Neuron (in vitro differentiated cells): ENCODE data around the gene TBRG4.

ENCODE experiments used
- H2AFZ ChIP-seq: one replicate; pipeline ENCODE4 v1.6.1; 2013; ENCODE audit warnings: low read depth, mild to moderate bottlenecking, inconsistent platforms, low read length, moderate library complexity
- H3K27me3 ChIP-seq: one replicate; pipeline ENCODE4 v1.6.1; 2013; ENCODE audit warnings: low read length; ENCODE audit not compliant: insufficient read depth
- H3K36me3 ChIP-seq: one replicate; pipeline ENCODE4 v1.6.1; 2013; ENCODE audit warnings: low read length; ENCODE audit not compliant: insufficient read depth
- H3K4me1 ChIP-seq: one replicate; pipeline ENCODE4 v1.6.1; 2013; ENCODE audit warnings: low read length; ENCODE audit not compliant: insufficient read depth
- H3K4me3 ChIP-seq: 2 replicates; pipeline ENCODE4 v1.5.1; 2013; ENCODE audit warnings: mild to moderate bottlenecking, low read length, moderate library complexity
- H3K9me3 ChIP-seq: one replicate; pipeline ENCODE4 v1.6.1; 2013; ENCODE audit warnings: low read length

The TBRG4 gene

DNA sequence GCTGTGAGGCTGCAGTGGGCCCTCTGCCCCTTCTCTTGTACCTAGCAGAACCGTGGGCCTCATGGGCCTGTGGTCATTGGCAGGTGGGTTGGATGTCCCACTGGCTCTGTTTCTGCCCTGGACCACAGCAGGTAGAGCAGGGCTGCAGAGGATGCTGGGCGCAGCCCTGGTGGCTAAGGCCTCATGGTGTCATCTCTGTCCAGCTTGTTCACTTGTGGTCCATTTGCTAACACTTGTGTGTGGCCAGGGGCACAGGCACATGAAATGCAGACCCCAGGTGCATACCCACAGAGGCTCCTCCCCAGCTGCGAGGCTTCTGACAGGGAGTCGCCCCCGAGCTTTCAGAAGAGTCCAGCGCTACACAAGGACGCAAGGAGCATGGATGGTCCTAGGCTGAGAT is 22.4 kb upstream of the TBRG4 start:
- no peak overlapping the region for H3K4me3 ChIP-seq
- H3K9me3 ChIP-seq: no peaks in the 10 kb centered on the region
- no peaks in the 10 kb centered on the region for H3K27me3 ChIP-seq
- H3K36me3 ChIP-seq: no peaks in the 10 kb centered on the region
- H2AFZ ChIP-seq: no peak overlapping the region
- H3K4me1 ChIP-seq: peaks cover 4% of the 10 kb centered on the region

DNA sequence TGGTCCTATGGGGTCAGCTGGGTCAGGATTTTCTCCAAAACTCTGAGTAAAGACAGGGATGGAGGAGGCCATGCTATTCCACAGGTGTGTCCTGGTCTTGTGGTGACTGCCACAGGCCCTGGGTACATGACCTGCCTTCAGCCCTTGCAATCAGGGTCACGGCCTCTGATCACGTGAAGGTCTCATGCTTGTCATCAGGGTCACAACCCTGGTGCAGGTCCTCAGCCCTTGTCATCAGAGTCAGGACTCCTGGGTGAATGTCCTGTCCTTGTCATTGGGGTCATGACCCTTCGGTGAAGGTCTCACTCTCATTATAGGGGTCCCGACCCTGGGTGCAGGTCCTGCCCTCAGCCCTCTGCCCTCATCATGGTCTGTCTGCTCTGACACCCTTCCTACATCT is 21.9 kb upstream of the TBRG4 start:
- Histone ChIP-seq H3K36me3 (no peaks in the 10 kb centered on the region), H3K27me3 (no peaks in the 10 kb centered on the region), H3K4me3 (no peak overlapping the region), H3K9me3 (no peaks in the 10 kb centered on the region), H3K4me1 (peaks cover 4% of the 10 kb centered on the region), H2AFZ (no peak overlapping the region)

DNA sequence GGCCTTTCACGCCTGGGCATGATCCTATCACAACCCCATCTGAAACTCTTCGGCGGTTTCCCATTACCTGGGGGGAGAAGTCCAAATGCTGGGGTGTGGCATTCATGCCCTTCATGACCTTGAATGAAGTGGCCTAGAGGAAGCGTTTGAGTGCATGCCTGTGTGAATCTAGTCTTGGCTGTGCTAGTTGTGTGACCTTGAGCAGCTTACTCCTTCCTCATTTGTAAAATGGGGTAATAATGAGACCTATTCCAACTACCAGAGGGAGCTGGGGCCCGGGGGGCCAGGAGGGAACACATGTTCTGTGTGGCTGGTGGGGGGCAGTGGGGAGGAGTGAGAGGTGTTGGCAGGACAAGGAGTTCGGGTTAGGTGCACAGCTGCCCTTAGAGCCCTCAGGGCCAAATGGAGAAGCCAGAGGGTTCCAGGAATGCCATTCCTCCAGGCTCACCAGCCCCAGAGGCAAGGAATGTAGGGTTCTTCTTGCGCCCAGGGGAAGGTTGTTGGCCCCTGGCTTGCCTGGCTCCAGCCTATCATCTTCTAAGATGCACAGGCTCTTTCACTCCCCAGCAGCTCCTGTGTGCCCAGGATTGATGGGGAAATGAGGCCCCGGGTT is 21.3 kb upstream of the TBRG4 start:
- H3K27me3 ChIP-seq: no peaks in the 10 kb centered on the region
- H3K4me3 ChIP-seq: no peak overlapping the region
- H3K36me3 ChIP-seq: no peaks in the 10 kb centered on the region
- H2AFZ ChIP-seq: no peak overlapping the region
- H3K4me1 ChIP-seq: peaks cover 4% of the 10 kb centered on the region
- no peaks in the 10 kb centered on the region for H3K9me3 ChIP-seq

DNA sequence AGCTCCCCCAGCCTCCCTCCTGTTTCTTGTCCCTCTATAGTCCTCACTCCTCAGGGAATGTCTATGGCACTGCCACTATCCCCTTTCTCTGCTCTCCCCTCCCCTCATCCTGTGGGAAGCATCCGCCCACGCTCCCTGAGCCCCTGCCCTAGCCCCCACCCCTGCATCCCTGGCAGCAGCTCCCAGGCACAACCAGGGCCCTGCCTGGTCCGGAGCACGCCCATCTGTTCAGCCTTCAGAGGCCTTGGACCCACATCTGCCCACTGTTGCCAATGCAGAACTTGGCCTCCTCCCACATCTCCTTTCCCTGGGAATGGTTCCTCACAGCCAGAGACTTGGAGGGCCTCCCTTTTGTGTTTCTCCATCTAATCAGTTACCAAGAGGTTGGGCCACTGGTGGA is 20.4 kb upstream of the TBRG4 start:
- H3K4me3 ChIP-seq: no peak overlapping the region
- H2AFZ ChIP-seq: no peak overlapping the region
- peaks cover 7% of the 10 kb centered on the region for H3K4me1 ChIP-seq
- no peaks in the 10 kb centered on the region for H3K36me3 ChIP-seq
- no peaks in the 10 kb centered on the region for H3K27me3 ChIP-seq
- H3K9me3 ChIP-seq: no peaks in the 10 kb centered on the region

DNA sequence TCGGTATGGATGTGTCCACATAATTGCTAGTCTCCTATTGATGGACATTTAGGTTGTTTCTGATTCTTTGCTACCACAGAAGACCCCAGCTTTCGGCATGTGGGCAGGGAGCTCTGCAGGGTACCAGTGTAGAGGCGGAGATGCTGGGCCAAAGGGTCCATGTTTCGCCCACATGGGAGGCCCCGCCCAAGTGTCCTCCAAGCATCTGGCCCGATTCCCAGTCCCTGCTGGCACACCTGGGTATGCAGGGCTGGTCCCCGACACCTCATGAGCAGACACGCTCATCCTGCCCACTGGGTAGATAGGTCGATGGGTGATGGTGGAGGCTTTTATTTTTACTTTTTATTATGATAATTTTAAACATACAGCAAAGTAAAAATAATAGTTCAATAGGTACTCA is 19.4 kb upstream of the TBRG4 start:
- no peaks in the 10 kb centered on the region for H3K27me3 ChIP-seq
- H3K9me3 ChIP-seq: no peaks in the 10 kb centered on the region
- H3K4me1 ChIP-seq: peaks cover 14% of the 10 kb centered on the region
- no peak overlapping the region for H3K4me3 ChIP-seq
- no peaks in the 10 kb centered on the region for H3K36me3 ChIP-seq
- no peak overlapping the region for H2AFZ ChIP-seq

DNA sequence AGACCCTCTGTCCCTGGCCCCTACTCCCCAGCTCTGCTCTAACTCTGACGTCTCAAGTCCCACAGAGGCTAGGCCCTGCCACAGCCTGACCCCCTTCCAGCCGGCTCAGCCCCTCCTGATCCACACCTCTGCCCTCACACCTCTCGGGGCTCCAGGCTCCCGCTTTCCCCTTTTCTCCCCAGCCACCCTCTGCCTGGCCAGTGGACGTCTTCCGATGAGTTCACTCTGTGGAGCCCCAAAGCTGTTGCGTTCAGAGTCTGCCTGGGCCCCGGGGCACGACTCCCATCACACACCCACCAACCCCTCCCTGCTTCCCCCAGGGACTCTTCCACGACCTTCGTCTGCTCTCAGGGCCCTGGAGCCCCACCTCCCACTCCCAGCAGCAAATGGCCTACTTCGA is 18.4 kb upstream of the TBRG4 start:
- Histone ChIP-seq H3K4me3 (no peak overlapping the region), H3K4me1 (peaks cover 12% of the 10 kb centered on the region), H2AFZ (no peak overlapping the region), H3K36me3 (no peaks in the 10 kb centered on the region), H3K27me3 (no peaks in the 10 kb centered on the region), H3K9me3 (no peaks in the 10 kb centered on the region)

DNA sequence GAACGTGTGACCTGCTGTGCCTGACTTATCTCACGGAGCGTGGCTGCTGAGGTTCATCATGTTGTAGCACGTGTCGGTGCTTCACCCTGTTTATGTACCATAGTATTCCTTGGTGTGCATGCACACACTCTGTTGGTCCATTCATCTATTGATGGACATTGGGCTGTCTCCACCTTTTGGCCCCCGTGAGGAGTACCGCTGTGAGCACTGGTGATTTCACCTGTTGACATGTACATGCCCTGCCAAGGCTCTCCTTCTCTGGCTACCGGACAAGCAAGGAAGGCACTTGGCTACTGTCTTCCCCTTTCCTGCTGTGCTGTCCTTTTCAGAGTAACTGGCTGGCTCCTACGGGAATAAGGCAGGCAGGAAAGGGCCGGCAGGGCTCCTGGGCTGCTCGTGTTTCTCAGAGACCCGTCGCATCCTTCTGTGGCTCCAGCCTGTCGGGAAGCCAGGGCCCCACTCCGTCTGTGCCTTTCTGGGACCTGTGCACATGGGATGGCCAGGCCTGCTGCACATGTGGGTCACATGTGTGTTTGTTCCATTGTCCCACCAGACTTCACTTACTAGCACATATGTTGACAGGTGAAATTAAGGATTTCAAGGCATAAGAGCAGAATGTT is 17.8 kb upstream of the TBRG4 start:
- Histone ChIP-seq H3K9me3 (no peaks in the 10 kb centered on the region), H3K27me3 (no peaks in the 10 kb centered on the region), H2AFZ (no peak overlapping the region), H3K4me3 (no peak overlapping the region), H3K4me1 (peaks cover 13% of the 10 kb centered on the region), H3K36me3 (no peaks in the 10 kb centered on the region)

DNA sequence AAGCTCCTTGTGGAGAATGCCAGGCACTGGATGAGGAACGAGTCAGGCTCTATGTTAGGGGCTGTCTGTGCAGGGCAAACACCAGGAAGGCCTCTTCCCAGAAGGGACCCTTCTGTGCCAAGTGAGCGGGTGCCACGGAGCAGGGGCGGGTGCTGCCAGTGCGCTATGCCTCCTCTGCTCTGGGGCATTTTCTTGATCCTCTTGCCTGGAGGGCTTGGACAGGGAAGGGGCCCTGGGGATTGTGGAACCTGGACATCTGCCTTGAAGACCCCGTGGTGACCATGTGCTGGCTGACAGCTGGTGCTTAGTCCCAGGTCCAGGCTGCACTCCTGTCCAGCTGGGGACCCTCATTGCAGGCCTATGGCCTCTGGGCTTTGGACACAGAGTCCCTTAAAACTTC is 15.4 kb upstream of the TBRG4 start:
- H3K9me3 ChIP-seq: no peaks in the 10 kb centered on the region
- H3K27me3 ChIP-seq: no peaks in the 10 kb centered on the region
- no peak overlapping the region for H3K4me3 ChIP-seq
- H3K4me1 ChIP-seq: peaks cover 19% of the 10 kb centered on the region
- no peak overlapping the region for H2AFZ ChIP-seq
- H3K36me3 ChIP-seq: no peaks in the 10 kb centered on the region

DNA sequence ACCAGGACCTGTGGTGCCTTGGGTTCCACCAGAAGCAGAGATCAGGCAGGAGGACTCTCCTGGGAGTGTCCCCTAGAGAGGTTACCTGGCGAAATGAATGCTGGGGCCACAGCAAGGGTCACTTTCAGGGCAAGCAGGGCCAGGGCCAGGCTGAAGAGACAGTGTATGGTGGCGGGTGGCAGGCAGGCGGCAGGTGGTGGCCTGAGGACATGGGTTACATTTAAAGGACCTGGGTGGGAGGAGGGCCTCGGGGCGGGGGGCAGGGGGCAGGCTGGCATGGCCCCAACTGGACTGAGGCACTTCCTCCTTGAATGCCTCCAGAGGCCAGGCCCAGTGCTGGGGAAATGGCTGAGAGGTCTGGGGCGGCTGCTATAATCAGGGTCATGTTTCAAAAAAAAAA is 14.7 kb upstream of the TBRG4 start:
- Histone ChIP-seq H3K4me3 (no peak overlapping the region), H3K36me3 (no peaks in the 10 kb centered on the region), H3K4me1 (peaks cover 19% of the 10 kb centered on the region), H2AFZ (no peak overlapping the region), H3K27me3 (no peaks in the 10 kb centered on the region), H3K9me3 (no peaks in the 10 kb centered on the region)

DNA sequence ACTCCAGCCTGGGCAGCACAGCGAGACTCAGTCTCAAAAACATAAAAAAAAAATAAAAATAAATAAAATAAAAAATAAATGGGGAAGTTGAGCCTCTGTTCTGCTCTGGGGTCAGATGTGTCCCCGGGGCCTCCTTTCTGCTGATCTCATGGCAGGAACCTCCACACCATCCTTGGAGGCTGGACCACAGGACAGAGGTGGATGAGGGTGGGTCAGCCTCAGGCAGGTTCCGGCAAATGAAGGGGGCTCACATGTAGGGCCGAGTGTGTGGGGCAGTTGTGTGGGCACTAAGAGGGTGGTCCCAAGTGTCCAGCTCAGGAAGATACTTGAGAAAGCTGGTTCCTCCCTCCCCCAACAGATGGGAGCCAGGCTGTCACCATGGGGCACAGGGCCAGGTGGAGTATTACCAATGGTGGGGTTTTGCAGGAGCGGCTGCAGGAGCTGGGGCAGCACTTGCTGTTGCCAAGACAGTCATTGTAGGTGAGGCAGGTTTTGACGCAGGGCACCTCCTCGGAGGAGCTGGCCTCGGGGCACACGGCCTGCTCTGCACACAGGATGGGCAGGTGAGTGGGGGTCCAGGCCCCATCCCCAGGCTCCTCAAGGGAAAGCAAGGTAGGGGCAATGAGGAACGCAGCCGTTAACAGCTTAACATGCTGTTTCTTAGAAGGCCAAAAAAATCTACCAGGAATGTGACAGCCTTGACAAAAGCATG is 13.9 kb upstream of the TBRG4 start:
- Histone ChIP-seq H3K36me3 (no peaks in the 10 kb centered on the region), H3K9me3 (no peaks in the 10 kb centered on the region), H3K27me3 (no peaks in the 10 kb centered on the region), H3K4me3 (no peak overlapping the region), H2AFZ (no peak overlapping the region), H3K4me1 (peaks cover 19% of the 10 kb centered on the region)

DNA sequence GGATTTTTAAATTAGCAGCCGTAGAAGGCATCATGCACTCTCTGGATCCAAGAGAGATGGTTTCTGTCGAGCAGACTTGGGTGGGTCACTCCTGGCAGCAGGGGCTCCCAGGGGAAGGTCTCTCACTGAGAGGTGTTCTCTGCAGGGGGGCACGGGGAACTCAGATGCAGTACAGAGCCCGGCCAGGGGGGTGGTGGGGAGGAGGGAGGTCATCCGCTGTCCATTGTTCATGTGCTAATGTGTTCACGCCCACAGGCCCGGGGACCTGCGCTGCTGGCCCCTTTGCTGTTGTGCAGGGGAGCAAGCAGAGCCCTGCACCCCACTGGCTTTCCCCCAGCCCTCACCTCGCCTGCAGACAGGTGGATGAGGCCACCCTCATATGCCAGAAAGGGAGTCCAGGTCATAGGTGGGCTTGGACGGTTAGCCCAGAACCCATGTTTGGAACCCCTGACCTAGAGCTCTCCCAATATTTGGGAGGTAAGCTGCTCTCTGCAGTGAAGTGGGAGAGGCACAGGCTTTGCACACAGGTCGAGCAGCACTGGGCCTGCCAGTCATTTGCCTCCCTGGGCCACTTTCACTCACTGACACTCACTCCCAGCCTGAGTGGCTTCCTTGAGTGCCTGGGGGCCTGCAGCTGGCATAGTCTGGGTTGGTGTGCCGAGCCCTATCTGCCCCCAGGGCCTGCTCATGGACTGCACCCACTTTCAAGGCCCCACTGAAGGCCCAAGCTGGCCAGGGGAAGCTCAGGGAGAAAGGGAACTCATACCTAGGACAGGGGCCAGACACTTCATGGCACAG is 12.6 kb upstream of the TBRG4 start:
- H3K36me3 ChIP-seq: no peaks in the 10 kb centered on the region
- peaks cover 19% of the 10 kb centered on the region for H3K4me1 ChIP-seq
- no peak overlapping the region for H2AFZ ChIP-seq
- H3K4me3 ChIP-seq: no peak overlapping the region
- H3K27me3 ChIP-seq: no peaks in the 10 kb centered on the region
- H3K9me3 ChIP-seq: no peaks in the 10 kb centered on the region

DNA sequence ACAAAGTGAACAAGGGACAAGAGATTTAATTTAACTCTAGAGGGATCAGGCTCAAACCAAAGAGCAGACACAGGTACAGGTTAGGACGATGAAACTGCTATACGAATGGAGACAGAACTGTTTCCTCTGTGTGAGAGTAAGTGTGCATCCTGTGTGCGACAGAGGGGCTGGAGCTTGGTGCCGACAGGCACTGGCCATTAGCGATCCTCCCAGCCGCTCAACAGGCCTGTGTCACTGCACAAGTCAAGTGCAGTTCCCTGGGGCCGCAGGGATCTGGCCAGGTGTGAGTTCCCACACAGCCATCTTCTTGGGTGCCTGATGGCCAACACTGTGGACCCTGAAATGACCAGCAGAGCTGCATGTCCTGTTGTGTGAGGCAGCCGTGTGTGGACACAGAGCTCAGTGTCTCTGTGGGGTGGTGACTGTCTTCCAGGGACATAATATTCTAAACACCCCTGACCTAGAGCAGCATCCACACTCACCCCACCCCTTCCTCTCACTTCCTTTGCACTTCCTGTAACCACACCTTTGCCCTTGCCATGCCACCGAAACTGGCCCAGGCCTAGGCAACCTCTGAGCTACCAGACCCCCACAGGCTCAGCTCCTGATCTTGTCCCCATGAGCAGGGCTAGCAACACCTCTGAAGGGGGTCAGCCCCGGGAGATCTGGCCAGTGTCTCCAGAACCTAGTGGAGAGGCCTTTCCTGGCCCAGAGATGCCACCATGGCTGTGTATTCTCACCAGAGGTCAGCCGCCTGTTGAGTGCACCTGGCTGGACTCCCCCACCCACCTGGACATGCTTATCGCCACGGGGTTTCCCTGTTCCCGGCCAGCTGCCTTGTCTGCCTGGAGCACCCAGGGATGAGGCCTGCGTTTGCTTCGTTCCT is 11.7 kb upstream of the TBRG4 start:
- Histone ChIP-seq H3K4me1 (peaks cover 19% of the 10 kb centered on the region), H2AFZ (no peak overlapping the region), H3K4me3 (no peak overlapping the region), H3K36me3 (no peaks in the 10 kb centered on the region), H3K27me3 (no peaks in the 10 kb centered on the region), H3K9me3 (no peaks in the 10 kb centered on the region)
